Activated T-helper 2 cell treated with anti-CD3 and anti-CD28 coated beads, Interferon-gamma antibody, Interleukin-2, Interleukin-4, amounts not matched to agents 10 μg/mL and 5 μg/mL and 100 μg/mL, durations not matched to agents 14 hours and 24 hours and 36 hours (primary cell): ENCODE results near the gene NEURL4. TPM values are rescaled to one million over a fixed set of nuclear protein-coding genes. Genes with fewer than 3 reads are reported as not detected.
A peak's percentile ranks its signal among the peaks of the same experiment; 100 is the strongest.

Source experiments
- DNase-seq: peaks from one replicate; pipeline ENCODE4 v3.0.0; 2021; ENCODE audit warnings: low spot score
- H3K27ac Mint-ChIP-seq: one replicate; pipeline ENCODE4 v1.8.0; 2021; ENCODE audit warnings: mixed read lengths
- H3K27me3 Mint-ChIP-seq: one replicate; pipeline ENCODE4 v1.8.0; 2021; ENCODE audit warnings: low read depth, mixed read lengths
- H3K36me3 Mint-ChIP-seq: one replicate; pipeline ENCODE4 v1.8.0; 2021; ENCODE audit warnings: low read depth, mixed read lengths
- H3K4me1 Mint-ChIP-seq: one replicate; pipeline ENCODE4 v1.8.0; 2021; ENCODE audit warnings: low read depth, mixed read lengths
- H3K4me3 Mint-ChIP-seq: one replicate; pipeline ENCODE4 v1.8.0; 2021; ENCODE audit warnings: low read depth, mild to moderate bottlenecking, moderate library complexity, mixed read lengths
- H3K9me3 Mint-ChIP-seq: one replicate; pipeline ENCODE4 v1.8.0; 2021; ENCODE audit warnings: mixed read lengths
- intact Hi-C: fragments of 100-400 bp; cut with micrococcal nuclease; formaldehyde crosslinking; loops from one replicate; pipeline ENCODE4 v1.15.1; 2023
- total RNA-seq: library from RNA; stranded (reverse); gene quantifications from 2 replicates; pipeline ENCODE4 v1.2.3, GENCODE V29; 2022

Gene NEURL4
- total RNA-seq, 1 donor from 2014 or later: 47.7 TPM

DNA sequence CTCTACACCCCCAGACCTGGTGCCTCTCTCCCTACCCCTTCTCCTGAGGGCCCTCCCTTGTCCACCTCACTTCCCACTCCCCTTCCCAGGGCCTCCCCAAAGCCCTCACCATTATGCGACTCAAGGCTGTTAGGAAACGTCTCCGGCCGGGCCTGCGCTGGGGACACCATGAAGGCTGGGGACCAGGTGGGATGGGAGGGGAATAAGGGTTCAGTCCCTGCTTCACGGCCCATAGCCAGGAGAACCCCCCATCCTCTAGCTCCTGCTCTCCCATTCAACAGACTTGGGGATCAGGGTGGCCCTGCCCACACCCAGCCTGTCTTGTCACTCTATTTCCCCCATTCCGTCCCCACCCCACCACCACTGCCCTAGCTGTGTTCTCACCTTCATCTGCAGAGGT lies 2.1 kb downstream of the NEURL4 start:
- H3K27ac Mint-ChIP-seq: no peak overlapping the region
- DNase-seq: no peak
- H3K9me3 Mint-ChIP-seq: no peaks in the 10 kb centered on the region

DNA sequence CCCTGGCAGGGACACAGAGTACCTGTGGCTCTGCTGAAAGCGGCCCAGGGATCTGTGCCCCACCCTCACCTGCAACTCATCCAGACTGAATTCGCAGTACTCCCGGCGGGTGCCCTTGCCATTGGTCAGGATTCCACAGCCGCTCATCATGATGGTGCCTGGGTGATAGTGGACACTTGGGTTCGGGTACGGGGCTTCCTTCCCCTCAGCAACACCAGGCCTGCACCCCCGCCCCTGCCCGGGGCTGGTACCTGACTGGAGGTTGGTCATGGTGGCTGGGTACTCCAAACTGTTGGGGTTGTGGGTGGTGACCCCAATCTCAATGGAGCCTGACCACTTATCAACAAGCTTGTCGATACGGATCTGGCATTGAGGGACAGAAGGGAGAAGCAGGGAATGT lies 2.9 kb downstream of the NEURL4 start:
- Mint-ChIP-seq H3K36me3 (peaks cover 43% of the 10 kb centered on the region), H3K27me3 (no peaks in the 10 kb centered on the region), H3K9me3 (no peaks in the 10 kb centered on the region), H3K4me1 (peaks cover 14% of the 10 kb centered on the region), H3K4me3 (no peak overlapping the region), H3K27ac (no peak overlapping the region)
- intact Hi-C loops: no loop called here
- DNase-seq: no peak

More for the DNA sequence above, 2.1 kb downstream of the NEURL4 start:
- Mint-ChIP-seq H3K4me1 (peaks cover 14% of the 10 kb centered on the region), H3K36me3 (peaks cover 35% of the 10 kb centered on the region), H3K4me3 (no peak overlapping the region), H3K27me3 (no peaks in the 10 kb centered on the region)
- intact Hi-C loops: no loop called here

DNA sequence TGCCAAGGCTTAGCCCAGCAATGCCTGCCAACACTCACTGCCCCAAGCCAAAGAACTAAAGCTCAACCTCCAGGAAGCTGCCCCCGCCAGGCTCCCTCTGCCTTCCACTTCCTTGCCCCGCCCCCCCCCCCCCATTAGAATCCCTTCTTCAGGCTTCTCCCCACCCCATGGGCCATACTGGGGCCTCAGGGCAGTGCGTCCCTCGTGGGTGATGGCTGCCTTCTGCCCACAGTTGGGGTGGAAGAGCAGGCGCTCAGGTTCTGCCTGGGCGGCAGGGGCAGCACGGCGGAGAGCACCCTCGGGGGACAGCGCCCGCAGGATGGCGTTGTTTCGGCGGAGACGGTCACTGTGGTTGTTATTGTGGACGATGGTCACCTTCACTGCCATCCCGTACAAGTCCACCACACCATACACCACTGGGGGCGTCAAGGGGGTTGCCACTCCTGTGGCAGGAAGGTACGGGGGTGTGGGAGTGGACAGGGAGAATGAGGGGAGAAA lies 4.1 kb downstream of the NEURL4 start:
- H3K36me3 Mint-ChIP-seq: peaks cover 53% of the 10 kb centered on the region
- intact Hi-C loops: no loop called here
- no peaks in the 10 kb centered on the region for H3K27me3 Mint-ChIP-seq
- H3K4me3 Mint-ChIP-seq: no peak overlapping the region
- H3K4me1 Mint-ChIP-seq: peaks cover 10% of the 10 kb centered on the region
- H3K27ac Mint-ChIP-seq: no peak overlapping the region
- no peak for DNase-seq
- H3K9me3 Mint-ChIP-seq: no peaks in the 10 kb centered on the region

DNA sequence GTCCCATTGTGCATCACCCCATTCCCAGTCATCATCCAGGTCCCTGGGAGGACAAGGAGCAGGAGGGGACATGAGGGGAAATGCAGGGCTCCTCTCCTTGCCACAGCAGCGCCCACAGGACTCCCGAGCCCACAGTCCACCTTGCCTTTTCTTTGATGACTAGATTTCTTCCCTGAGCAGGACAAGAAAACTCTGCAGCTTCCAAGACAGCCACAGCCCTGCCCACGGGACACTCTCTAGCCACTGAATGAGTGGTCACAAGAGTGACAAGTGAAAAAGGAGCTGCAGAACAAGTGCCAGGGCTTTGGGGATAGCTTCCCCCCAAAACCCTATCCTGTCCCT lies 4.7 kb downstream of the NEURL4 start:
- no peak overlapping the region for H3K27ac Mint-ChIP-seq
- intact Hi-C loops: no loop called here

DNA sequence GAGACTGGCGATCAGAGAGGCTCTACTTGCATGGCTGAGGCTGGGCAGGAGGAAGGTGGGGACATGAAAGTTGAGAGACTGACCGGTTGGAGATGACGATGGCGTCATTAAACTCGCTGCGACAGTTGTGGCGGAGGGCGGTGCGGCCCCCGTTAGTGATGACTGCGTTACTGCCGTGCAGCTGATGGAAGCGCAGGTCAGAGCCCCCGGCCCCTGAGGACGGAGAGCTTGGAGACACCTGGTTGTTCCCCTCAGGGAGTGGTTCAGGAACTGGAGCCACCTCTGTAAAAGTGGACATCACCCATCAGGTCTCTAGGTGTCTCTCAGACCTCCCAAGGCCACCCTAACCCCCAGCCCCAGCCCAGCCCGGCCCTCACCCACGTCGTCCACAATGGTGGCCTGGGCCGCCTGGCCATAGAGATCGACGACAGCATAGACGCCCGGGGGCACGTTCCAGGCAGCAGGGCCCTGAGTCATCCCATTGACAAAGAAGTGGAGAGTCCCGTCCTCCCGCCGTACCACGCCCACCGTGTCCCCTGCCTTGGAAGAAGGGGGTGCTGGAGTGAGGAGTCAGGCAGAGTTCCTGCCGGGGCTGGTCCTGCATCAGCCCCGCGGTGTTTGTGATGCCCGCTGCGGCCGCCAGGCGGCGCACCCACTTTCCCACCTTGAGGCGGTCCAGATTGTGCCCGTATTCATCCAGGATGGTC lies 5.3 kb downstream of the NEURL4 start:
- peaks cover 54% of the 10 kb centered on the region for H3K36me3 Mint-ChIP-seq
- intact Hi-C loops: no loop called here
- H3K4me1 Mint-ChIP-seq: peaks cover 9% of the 10 kb centered on the region
- DNase-seq: peak; percentile 67
- no peak overlapping the region for H3K4me3 Mint-ChIP-seq
- H3K27me3 Mint-ChIP-seq: no peaks in the 10 kb centered on the region
- no peaks in the 10 kb centered on the region for H3K9me3 Mint-ChIP-seq
- H3K27ac Mint-ChIP-seq: no peak overlapping the region

More for the DNA sequence above, 4.7 kb downstream of the NEURL4 start:
- no peaks in the 10 kb centered on the region for H3K9me3 Mint-ChIP-seq
- H3K27me3 Mint-ChIP-seq: no peaks in the 10 kb centered on the region
- peaks cover 10% of the 10 kb centered on the region for H3K4me1 Mint-ChIP-seq
- no peak overlapping the region for H3K4me3 Mint-ChIP-seq
- no peak for DNase-seq
- peaks cover 53% of the 10 kb centered on the region for H3K36me3 Mint-ChIP-seq

DNA sequence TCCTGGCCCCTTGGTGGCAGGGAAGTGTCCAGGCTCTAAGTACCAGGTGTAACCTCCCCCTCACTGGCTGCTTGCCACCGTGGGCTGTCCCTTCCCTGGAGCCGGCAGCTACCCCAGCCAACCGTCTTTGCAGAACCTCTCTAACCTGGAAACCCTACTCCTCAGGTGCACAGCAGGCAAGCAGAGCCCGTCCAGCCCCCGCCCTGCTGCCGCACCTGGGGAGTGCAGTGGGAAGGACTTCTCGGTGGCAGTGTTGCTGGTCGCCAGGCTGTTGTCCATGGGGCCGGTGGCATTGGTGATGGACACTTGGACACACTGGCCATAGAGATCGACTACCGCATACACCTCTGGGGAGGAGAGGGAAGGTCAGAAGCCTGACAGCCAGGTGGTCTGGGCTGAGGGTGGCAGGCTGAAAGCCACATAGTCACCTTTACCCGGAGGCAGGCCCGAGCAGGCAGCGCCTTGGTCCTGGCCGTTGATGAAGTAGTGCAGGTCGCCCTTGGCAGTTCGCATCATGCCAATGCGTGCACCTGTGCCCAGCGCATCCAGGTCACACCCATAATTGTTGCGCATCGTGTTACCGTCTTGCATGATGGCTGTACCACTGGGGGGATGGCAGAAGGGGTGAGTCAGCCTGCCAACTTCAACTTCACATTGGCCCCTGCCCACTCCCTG lies 6.5 kb downstream of the NEURL4 start:
- no peaks in the 10 kb centered on the region for H3K9me3 Mint-ChIP-seq
- H3K27me3 Mint-ChIP-seq: no peaks in the 10 kb centered on the region
- peaks cover 62% of the 10 kb centered on the region for H3K36me3 Mint-ChIP-seq
- H3K4me1 Mint-ChIP-seq: no peaks in the 10 kb centered on the region
- H3K4me3 Mint-ChIP-seq: no peak overlapping the region
- H3K27ac Mint-ChIP-seq: no peak overlapping the region
- DNase-seq: no peak
- intact Hi-C loops: no loop called here

DNA sequence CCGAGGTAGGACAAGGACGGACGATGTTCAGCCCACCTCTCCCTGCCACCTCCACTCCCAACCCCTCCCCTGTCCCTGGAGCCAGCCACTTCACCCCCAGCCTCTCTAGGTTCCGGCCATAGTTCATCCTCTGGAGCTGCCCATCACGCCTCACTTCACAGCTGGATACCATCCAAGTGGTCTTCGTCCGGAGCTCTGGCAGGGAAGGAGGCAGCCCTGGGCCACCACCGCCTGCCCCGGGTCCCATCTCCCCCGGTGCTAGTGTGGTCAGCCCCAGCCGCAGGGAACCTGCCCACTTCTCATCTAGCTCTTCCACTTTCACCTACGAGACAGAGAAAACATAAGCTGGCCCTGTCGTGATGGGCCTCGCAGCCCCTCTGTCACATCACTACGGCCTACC lies 7.7 kb downstream of the NEURL4 start:
- H3K9me3 Mint-ChIP-seq: no peaks in the 10 kb centered on the region
- H3K36me3 Mint-ChIP-seq: peaks cover 68% of the 10 kb centered on the region
- intact Hi-C loops: no loop called here
- H3K4me3 Mint-ChIP-seq: no peak overlapping the region
- no peak overlapping the region for H3K27ac Mint-ChIP-seq
- no peaks in the 10 kb centered on the region for H3K27me3 Mint-ChIP-seq
- DNase-seq: no peak
- H3K4me1 Mint-ChIP-seq: peaks cover under 1% of the 10 kb centered on the region

DNA sequence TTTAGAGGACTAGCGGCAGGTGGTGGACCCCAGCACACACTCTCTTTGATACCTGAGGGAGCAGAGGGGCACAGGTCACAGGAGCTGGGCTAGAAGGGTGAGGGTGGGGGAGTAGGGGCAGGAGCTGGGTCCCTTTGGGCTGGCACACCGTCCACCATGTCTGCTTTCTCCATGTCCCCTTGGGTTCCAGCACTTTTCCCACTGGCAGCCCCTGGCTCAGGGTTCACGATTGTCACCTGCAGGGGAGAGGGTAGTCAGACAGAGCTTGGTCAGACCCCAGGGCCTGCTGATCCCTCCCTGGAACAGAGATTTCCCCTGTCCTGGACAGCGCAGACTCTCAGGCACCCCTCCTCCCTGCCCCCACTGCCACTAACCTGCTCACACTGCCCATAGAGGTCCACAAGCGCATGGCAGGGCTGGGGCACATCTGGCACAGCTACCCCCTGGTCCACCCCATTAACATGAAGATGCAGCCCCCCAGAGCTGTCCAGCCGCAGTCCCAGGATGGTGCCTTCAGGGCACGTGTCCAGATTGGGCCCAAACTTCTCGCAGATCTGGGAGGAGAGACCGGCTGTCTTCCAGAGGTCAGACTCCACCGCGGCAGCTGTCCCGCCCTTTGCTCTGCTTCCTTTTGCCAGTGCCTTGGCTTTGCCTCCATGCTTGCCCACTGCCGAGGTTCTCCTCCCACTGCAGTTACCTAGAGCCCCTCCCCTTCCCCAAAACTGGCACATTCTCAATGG lies 10.8 kb downstream of the NEURL4 start:
- Mint-ChIP-seq H3K27me3 (no peaks in the 10 kb centered on the region), H3K9me3 (no peaks in the 10 kb centered on the region), H3K4me1 (peaks cover 15% of the 10 kb centered on the region), H3K36me3 (peaks cover 68% of the 10 kb centered on the region), H3K4me3 (no peak overlapping the region), H3K27ac (no peak overlapping the region)
- no peak for DNase-seq
- intact Hi-C loops: no loop called here

DNA sequence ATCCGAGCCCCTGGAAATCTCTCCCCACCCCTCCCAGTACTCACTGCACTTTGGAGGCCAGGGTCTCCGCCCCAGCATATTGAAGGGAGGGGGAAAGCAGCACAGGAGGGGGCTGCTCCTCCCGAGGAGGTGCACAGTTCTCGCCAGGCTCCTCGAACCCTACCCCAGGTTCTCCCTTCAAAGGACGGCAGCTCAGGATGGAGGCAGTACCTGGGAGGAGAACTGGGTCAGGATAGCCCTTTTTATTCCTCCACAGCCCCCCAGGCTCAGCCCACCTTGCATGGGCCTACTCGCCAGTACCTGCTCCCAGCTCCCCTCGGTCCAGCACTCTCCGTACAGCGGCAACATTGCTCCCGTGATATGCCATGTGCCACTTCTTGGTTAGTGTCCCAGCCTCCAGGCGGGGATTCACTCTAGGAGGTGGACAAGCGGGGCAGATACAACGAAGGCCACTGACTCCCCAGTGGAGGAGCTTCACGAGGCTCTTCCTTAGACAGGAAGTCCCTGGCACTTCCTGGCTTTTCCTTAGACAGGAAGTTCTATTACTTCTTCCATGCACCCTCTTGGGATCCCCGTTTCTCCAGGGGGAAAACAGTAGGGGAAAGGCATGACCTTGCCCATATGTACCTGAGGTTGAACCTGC lies 11.9 kb downstream of the NEURL4 start:
- no peak for DNase-seq
- Mint-ChIP-seq H3K4me3 (peak overlapping the region; percentile 60), H3K27me3 (no peaks in the 10 kb centered on the region), H3K27ac (no peak overlapping the region), H3K4me1 (peaks cover 24% of the 10 kb centered on the region), H3K36me3 (peaks cover 68% of the 10 kb centered on the region), H3K9me3 (no peaks in the 10 kb centered on the region)
- intact Hi-C loops: no loop called here

DNA sequence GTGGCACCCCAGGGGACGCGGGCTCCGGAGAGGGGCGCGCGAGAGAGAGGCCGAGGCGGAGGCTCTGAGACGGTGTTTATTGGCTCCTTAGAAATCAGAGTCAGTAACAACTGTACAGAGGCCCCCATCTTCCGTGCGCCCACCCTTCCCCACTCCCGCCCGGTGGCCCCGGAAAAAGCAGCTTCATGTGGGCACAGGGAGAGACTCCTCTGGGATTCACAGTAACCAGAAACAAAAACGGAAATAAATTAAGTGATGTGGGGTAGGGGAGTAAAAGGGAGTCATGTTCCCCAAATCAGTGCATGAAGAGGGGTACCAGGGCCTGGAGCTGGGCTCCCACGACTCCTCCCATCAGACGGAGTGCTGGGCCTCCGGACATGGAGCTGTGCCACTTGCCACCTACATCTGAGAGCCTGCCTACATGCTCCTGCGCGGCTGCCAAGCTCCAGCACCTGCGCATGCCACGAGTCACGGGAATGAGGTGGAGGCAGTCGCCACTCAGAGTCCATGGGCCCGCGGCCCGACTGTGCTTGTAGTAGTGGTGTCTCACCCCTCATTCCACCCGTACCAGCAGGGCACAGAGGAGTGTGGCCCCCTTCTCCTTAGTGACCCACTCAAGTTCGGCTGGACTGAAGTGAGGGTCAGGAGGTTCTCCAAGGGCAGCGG lies 13.4 kb downstream of the NEURL4 start:
- intact Hi-C loops: loop anchor here (1.0 to 2.0 kb wide), 2 partner anchors 14 to 169 kb away; partner anchors contain the start of genes NEURL4 and POLR2A
- peaks cover 32% of the 10 kb centered on the region for H3K4me1 Mint-ChIP-seq
- H3K4me3 Mint-ChIP-seq: peak overlapping the region; percentile 91
- no peak for DNase-seq
- H3K27me3 Mint-ChIP-seq: no peaks in the 10 kb centered on the region
- peak overlapping the region; percentile 91 for H3K27ac Mint-ChIP-seq
- peaks cover 66% of the 10 kb centered on the region for H3K36me3 Mint-ChIP-seq
- no peaks in the 10 kb centered on the region for H3K9me3 Mint-ChIP-seq

DNA sequence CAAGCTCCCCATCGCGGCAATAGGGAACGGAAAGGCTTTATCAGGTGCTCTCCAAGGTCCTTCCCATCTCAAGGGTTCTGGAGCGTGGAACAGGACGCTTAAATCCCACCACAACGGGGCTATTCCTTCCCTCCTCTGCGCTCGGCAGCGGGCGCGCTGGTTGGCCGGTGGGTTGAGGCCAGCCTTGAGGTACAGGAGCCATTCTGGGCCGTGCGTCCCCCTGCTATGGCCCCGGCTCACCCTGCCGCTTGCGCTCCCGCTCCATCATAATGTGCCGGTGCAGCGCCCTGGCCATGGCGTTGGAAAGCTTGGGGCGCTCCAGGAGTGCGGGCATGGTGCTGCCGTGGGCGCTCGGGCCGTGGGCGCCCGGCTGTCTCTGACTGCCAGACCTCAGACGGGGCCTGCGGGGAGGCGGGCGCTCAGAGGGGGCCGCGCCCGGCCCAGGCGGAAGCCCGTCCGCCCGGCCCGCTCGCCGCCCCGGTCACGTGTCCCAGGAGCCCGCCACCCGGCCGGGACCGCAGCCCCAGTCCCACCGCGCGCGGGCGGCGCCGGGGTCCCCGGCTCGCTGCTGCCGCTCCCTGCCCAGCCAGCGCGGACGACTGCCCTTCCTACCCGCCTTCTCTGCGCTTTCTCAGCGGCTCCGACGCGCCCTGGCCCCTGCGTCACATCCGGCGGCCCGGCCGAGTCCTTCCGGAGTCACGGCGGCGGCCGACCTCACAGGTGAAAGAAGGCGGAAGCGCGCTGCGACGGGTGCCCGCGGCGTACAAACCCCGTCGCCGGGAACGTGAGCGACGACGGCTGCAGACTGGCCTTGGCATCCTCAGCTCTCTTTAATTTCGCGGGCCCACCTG lies 14.2 kb downstream of the NEURL4 start, which contains the start of gene GPS2:
Gene GPS2 (minus strand): TSS at position 642 of the 851 bp plus-strand sequence. CDS start 308 bp downstream, at position 334.
- intact Hi-C loops: loop anchor here (1.0 to 2.0 kb wide), 2 partner anchors 14 to 170 kb away; partner anchors contain the start of genes NEURL4 and POLR2A
- H3K4me1 Mint-ChIP-seq: peaks cover 39% of the 10 kb centered on the region
- no peaks in the 10 kb centered on the region for H3K9me3 Mint-ChIP-seq
- H3K4me3 Mint-ChIP-seq: peak within 1 kb of the TSS; percentile 91
- peaks cover 69% of the 10 kb centered on the region for H3K36me3 Mint-ChIP-seq
- H3K27me3 Mint-ChIP-seq: no peaks in the 10 kb centered on the region
- DNase-seq: peak; percentile 91
- H3K27ac Mint-ChIP-seq: peak within 1 kb of the TSS; percentile 91
